IgD-negative memory B cell (primary cell): ENCODE data around the gene C6orf62. TPM values are rescaled to one million over a fixed set of nuclear protein-coding genes. Genes with fewer than 3 reads are reported as not detected.
"Not testable (repeated sequence)": the region's sequence is repeated elsewhere in the genome, so short reads cannot be mapped to it uniquely, and the experiment has no call there.

ENCODE experiments used
- H3K27ac Mint-ChIP-seq, 3 donors: one replicate each; pipeline ENCODE4 v1.8.0; 2020 to 2022; ENCODE audit warnings: mild to moderate bottlenecking in 3 of 3, mixed read lengths in 3 of 3, moderate library complexity in 1 of 3
- H3K27me3 Mint-ChIP-seq: one replicate; pipeline ENCODE4 v1.8.0; 2021; ENCODE audit warnings: mixed read lengths
- H3K36me3 Mint-ChIP-seq: one replicate; pipeline ENCODE4 v1.8.0; 2020; ENCODE audit warnings: mild to moderate bottlenecking, mixed read lengths
- H3K4me1 Mint-ChIP-seq, 3 donors: one replicate each; pipeline ENCODE4 v1.8.0; 2020 to 2022; ENCODE audit warnings: mixed read lengths in 3 of 3, mild to moderate bottlenecking in 1 of 3
- H3K4me3 Mint-ChIP-seq, 4 donors: one replicate each; pipeline ENCODE4 v1.8.0; 2020 to 2022; ENCODE audit warnings: mild to moderate bottlenecking in 4 of 4, mixed read lengths in 4 of 4, moderate library complexity in 3 of 4
- H3K9me3 Mint-ChIP-seq, 3 donors: one replicate each; pipeline ENCODE4 v1.8.0; 2020 to 2021; ENCODE audit warnings: mixed read lengths in 3 of 3, mild to moderate bottlenecking in 1 of 3
- polyA plus RNA-seq: library from polyadenylated mRNA; unstranded; fragments of 300-500 nt; fragmentation: Illumina TruSeq; gene quantifications from one replicate; pipeline ENCODE4 v1.2.3, GENCODE V29; 2021

The C6orf62 gene
- polyA plus RNA-seq, 1 donor from 2014 or later = 102 TPM

DNA sequence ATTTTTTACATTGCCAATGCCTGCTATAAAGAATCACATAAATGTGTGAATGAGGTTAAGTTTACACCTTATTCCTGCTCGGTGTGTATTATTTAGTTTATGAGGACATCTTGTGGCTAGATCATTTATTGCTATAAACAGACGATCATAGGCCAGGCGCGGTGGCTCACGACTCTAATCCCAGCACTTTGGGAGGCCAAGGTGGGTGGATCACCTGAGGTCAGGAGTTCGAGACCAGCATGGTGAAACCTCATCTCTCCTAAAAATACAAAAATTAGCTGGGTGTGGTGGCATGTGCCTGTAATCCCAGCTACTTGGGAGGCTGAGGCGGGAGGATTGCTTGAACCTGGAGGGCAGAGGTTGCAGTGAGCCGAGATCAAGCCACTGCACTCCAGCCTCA lies 23.3 kb downstream of the C6orf62 start:
- H3K27me3 Mint-ChIP-seq, H3K27ac Mint-ChIP-seq, H3K4me3 Mint-ChIP-seq, H3K9me3 Mint-ChIP-seq, H3K36me3 Mint-ChIP-seq: not testable (repeated sequence)
- H3K4me1 Mint-ChIP-seq = peaks cover 4 to 16% (median 5%) of the 10 kb centered on the region in 3 donors

- Mint-ChIP-seq H3K36me3 (no peaks in the 10 kb centered on the region), H3K27ac (peak overlapping the region in 1 of 3 donors; percentile 29), H3K27me3 (no peaks in the 10 kb centered on the region)
Observed at GRCh38 chr6:24694198-24694597, 24.8 kb downstream of the C6orf62 start.

GRCh38 chr6:24692848-24693592 lies 25.9 kb downstream of the C6orf62 start:
- Mint-ChIP-seq H3K9me3 (no peaks in the 10 kb centered on the region), H3K4me1 (peaks cover 4 to 11% (median 5%) of the 10 kb centered on the region in 3 donors), H3K4me3 (no peak overlapping the region), H3K27me3 (no peaks in the 10 kb centered on the region), H3K27ac (no peak overlapping the region), H3K36me3 (no peaks in the 10 kb centered on the region)

More at GRCh38 chr6:24694198-24694597, 24.8 kb downstream of the C6orf62 start:
- Mint-ChIP-seq H3K4me3 (no peak overlapping the region), H3K9me3 (no peaks in the 10 kb centered on the region), H3K4me1 (peaks cover 4 to 11% (median 5%) of the 10 kb centered on the region in 3 donors)

GRCh38 chr6:24692415-24692814 lies 26.5 kb downstream of the C6orf62 start:
- Mint-ChIP-seq H3K4me1 (peaks cover 4 to 11% (median 5%) of the 10 kb centered on the region in 3 donors), H3K36me3 (peaks cover under 1% of the 10 kb centered on the region), H3K9me3 (no peaks in the 10 kb centered on the region), H3K27ac (no peak overlapping the region), H3K4me3 (no peak overlapping the region), H3K27me3 (no peaks in the 10 kb centered on the region)

- Mint-ChIP-seq H3K27ac (no peak overlapping the region), H3K27me3 (no peaks in the 10 kb centered on the region), H3K4me3 (no peak overlapping the region), H3K4me1 (peaks cover 4 to 11% (median 5%) of the 10 kb centered on the region in 3 donors), H3K9me3 (no peaks in the 10 kb centered on the region), H3K36me3 (peaks cover 3% of the 10 kb centered on the region)
Observed at GRCh38 chr6:24692003-24692402, 27.0 kb downstream of the C6orf62 start.

DNA sequence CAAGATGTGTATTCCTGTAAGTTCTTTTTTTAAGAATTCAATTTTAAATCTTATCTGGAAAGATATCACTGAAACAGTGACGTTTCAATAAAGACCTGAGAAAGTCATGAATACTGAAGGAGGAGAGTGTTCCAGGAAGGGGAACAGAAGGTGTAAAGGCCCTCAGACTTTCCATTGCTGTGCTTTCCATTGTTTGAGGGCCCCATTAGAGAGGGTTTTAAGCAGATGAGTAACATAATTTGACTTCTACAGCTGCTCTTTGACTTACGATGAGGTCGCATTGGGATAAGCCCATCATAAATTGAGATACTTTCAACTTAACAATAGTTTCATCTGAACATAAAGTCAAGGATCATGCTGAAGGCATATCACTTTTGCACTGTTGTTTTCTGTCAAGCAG lies 27.4 kb downstream of the C6orf62 start:
- Mint-ChIP-seq H3K27ac (no peak overlapping the region), H3K9me3 (no peaks in the 10 kb centered on the region), H3K4me3 (no peak overlapping the region), H3K36me3 (peaks cover 3% of the 10 kb centered on the region), H3K4me1 (peaks cover 4 to 11% (median 5%) of the 10 kb centered on the region in 3 donors), H3K27me3 (no peaks in the 10 kb centered on the region)

DNA sequence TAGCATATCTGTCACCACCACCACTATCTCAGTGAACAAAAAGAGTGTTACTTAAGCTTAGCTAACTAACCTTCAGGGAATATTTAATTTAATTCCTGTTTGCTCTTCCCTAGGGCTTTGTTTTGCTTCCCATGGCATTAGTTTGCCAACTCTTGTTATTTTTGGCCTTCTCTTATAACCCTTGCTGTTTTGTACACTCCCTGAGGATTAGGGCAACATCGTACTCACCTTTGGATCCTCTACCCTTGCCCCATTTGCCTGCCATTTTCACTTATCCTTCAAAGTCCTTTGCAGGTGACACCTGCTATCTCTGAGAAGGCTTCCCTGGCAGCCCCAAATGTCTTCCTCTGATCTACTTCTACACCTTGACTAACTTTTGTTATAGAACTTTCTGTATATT lies 28.4 kb downstream of the C6orf62 start:
- Mint-ChIP-seq H3K36me3 (peaks cover 3% of the 10 kb centered on the region), H3K27me3 (no peaks in the 10 kb centered on the region), H3K9me3 (no peaks in the 10 kb centered on the region), H3K4me3 (no peak overlapping the region), H3K4me1 (peaks cover 2 to 11% (median 4%) of the 10 kb centered on the region in 3 donors), H3K27ac (no peak overlapping the region)

- no peaks in the 10 kb centered on the region for H3K9me3 Mint-ChIP-seq
- peaks cover 3% of the 10 kb centered on the region for H3K36me3 Mint-ChIP-seq
- H3K27me3 Mint-ChIP-seq = no peaks in the 10 kb centered on the region
- no peak overlapping the region for H3K27ac Mint-ChIP-seq
- H3K4me3 Mint-ChIP-seq = no peak overlapping the region
- H3K4me1 Mint-ChIP-seq = peaks cover 0 to 8% (median 0%) of the 10 kb centered on the region in 3 donors
Observed at GRCh38 chr6:24689964-24690363, 29.0 kb downstream of the C6orf62 start.

- Mint-ChIP-seq H3K9me3 (no peaks in the 10 kb centered on the region), H3K27me3 (no peaks in the 10 kb centered on the region), H3K27ac (no peak overlapping the region), H3K4me1 (no peaks in the 10 kb centered on the region), H3K4me3 (no peak overlapping the region), H3K36me3 (peaks cover 7% of the 10 kb centered on the region)
Observed at GRCh38 chr6:24686946-24687345, 32.0 kb downstream of the C6orf62 start.

DNA sequence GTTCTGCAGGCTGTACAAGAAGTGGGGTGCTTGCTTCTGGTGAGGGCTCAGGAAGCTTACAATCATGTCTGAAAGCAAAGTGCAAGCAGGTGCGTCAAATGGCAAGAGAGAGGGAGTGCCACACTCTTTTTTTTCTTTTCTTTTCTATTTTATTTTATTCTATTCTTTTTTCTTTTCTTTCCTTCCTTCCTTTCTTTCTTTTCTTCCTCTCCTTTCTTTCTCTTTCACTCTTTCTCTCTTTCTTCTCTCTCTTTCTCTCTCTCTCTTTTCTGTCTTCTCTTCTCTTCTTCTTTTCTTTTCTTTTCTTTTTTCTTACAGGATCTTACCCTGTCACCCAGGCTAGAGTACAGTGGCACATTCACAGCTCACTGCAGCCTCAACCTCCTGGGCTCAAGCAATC lies 32.5 kb downstream of the C6orf62 start:
- H3K27me3 Mint-ChIP-seq = no peaks in the 10 kb centered on the region
- H3K27ac Mint-ChIP-seq = no peak overlapping the region
- no peak overlapping the region for H3K4me3 Mint-ChIP-seq
- H3K36me3 Mint-ChIP-seq = peaks cover 7% of the 10 kb centered on the region
- no peaks in the 10 kb centered on the region for H3K9me3 Mint-ChIP-seq
- H3K4me1 Mint-ChIP-seq = no peaks in the 10 kb centered on the region

DNA sequence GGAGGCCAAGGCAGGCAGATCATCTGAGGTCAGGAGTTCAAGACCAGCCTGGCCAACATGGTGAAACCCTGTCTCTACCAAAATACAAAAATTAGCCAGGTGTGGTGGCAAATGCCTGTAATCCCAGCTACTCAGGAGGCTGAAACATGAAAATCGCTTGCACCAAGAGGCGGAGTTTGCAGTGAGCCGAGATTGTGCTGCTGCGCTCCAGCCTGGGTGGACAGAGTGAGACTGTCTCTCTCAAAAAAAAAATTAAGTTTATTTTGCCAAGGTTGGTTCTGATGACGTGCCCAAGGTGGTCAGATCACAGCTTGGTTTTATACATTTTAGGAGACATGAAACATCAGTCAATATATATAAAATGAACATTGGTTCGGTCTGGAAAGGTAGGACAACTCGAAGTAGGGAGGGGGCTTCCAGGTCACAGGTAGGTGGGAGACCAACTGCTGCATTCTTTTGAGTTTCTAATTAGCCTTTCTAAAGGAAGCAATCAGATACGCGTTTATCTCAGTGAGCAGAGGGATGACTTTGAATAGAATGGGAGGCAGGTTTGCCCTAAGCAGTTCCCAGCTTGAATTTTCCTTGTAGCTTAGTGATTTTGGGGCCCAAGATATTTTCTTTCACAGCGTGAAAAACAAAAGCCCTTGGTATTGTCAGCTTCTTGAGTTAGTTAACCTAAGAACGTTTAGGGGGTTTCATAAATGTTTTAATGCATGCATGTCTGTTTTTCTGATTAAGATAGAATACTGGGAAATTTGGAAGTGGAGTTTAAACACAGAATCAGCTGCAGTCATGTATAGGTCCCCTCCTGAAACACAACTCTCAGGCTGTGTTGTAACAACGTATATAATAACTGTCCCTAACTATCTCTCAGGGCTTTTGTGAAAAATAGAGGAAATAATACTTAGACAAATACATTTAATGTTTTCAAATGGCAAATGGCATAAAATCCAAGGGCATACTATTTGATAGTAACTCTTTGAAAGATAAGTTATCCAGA lies 35.4 kb downstream of the C6orf62 start:
- Mint-ChIP-seq H3K27me3 (no peaks in the 10 kb centered on the region), H3K4me3 (no peak overlapping the region), H3K27ac (no peak overlapping the region), H3K9me3 (no peaks in the 10 kb centered on the region), H3K4me1 (peaks cover under 1 to 5% (median 4%) of the 10 kb centered on the region in 3 donors), H3K36me3 (peaks cover 7% of the 10 kb centered on the region)

DNA sequence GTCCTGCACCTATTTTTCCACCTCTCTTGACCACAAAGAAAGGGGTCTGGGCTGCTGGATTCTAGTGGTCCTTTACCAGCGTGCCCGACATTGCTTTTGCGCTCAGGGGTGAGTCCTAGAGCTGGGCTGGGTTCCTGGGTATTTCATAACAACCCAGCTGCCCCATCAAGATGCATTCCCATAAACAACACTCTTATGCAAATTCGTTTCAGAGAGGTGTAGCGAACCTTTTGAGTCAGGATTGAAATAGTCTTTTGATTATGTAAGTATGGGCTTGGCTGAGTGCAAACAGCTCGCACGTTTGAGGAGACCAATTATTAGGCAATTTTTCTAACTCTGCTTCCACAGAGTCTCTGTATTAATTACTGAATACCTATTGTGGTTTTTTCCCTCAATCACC lies 38.4 kb downstream of the C6orf62 start:
- H3K27ac Mint-ChIP-seq = no peak overlapping the region
- H3K27me3 Mint-ChIP-seq = no peaks in the 10 kb centered on the region
- no peaks in the 10 kb centered on the region for H3K9me3 Mint-ChIP-seq
- no peak overlapping the region for H3K4me3 Mint-ChIP-seq
- H3K4me1 Mint-ChIP-seq = peaks cover 2 to 5% (median 4%) of the 10 kb centered on the region in 3 donors
- peaks cover 5% of the 10 kb centered on the region for H3K36me3 Mint-ChIP-seq

DNA sequence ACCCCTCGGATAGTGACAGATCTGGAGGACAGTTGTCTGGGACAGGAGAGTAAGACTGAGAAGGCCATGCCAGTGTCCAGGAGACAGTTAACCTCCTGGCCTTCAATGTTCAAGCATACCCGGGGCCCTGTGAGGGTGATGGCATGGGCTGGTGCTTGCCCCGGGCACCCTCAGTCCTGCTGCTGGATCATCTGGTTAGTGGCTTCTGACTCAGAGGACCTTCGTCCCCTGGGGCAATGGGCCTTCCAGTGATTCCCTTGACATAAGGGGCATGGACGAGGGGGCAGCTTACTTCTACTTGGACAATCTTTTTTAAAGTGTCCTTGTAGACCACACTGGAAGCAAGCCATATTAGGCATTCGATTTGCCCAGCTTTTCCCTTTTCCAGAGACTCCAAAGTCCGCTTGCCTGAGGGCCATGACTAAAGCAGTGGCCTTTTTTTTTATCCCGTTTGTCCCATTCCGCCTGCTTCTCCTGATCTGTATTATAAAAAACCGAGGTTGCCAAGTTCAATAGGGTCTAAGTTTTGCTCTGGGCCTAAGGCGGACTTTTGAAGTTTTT lies 40.1 kb downstream of the C6orf62 start:
- H3K9me3 Mint-ChIP-seq, H3K27ac Mint-ChIP-seq, H3K4me3 Mint-ChIP-seq, H3K27me3 Mint-ChIP-seq, H3K4me1 Mint-ChIP-seq, H3K36me3 Mint-ChIP-seq: not testable (repeated sequence)

- no peaks in the 10 kb centered on the region for H3K27me3 Mint-ChIP-seq
- no peak overlapping the region for H3K4me3 Mint-ChIP-seq
- peaks cover 13% of the 10 kb centered on the region for H3K36me3 Mint-ChIP-seq
- peak overlapping the region in 1 of 3 donors; percentile 64 for H3K27ac Mint-ChIP-seq
- peaks cover 0 to 6% (median 0%) of the 10 kb centered on the region in 3 donors for H3K9me3 Mint-ChIP-seq
- peaks cover 2 to 5% (median 4%) of the 10 kb centered on the region in 3 donors for H3K4me1 Mint-ChIP-seq
Observed at GRCh38 chr6:24673625-24674024, 45.3 kb downstream of the C6orf62 start.

DNA sequence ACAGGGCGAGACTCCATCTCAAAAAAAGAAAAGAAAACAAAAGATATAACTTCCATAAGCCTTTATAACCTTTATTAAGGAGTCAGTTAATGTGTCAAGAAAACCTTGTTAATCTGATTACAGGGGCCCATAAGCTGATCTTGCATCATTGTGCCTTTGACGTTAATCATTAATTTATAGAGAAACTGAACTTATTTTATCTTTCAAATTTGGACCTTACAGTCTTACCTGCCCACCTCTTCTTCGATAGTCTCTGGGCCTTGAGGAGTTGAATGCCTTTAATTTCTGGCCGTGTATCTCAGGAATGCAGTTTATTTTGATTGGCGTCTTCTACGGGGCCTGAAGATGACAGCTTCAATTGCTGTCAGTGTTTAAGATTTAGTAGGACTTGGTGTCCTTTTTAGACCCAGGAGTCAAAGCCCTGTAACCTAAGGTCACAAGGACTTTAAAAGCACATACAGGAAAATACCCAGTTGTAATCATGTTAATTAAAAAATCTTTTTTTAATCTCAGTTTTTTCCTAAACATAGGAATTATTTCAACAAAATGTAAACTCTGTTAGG lies 46.3 kb downstream of the C6orf62 start:
- Mint-ChIP-seq H3K27ac (no peak overlapping the region), H3K4me1 (peaks cover 0 to 7% (median 4%) of the 10 kb centered on the region in 3 donors), H3K27me3 (no peaks in the 10 kb centered on the region), H3K9me3 (peaks cover 0 to 6% (median 0%) of the 10 kb centered on the region in 3 donors), H3K36me3 (peaks cover 13% of the 10 kb centered on the region), H3K4me3 (no peak overlapping the region)
